ENCODE measurements around the gene BCAR1. TPM values are rescaled to one million over a fixed set of nuclear protein-coding genes. Genes with fewer than 3 reads are reported as not detected.

The BCAR1 gene
- polyA plus RNA-seq, 1 donor (not counting 4 experiments of a cell fraction or from before 2014, with no cell fraction given), result 17.8 TPM

GRCh38 chr16:75217389-75217851, 34.0 kb downstream of the BCAR1 start:
- TF ChIP-seq EZH2 (IDR thresholded peaks at IDR 0.05; ENCODE audit: low read length) (no peak), CTCF (optimal IDR thresholded peaks at IDR 0.05 in 1 of 3, IDR thresholded peaks at IDR 0.05 in 1 of 3, conservative IDR thresholded peaks at IDR 0.05 in 1 of 3; ENCODE audit: extremely low read depth in 1 of 3, insufficient read depth in 2 of 3, low read length in 3 of 3) (no peak)
- Histone ChIP-seq H2AFZ (ENCODE audit: control insufficient read depth, low read length) (no peak overlapping the region), H3K4me1 (ENCODE audit: control insufficient read depth, extremely low read depth, insufficient read depth, low read length) (no peaks in the 10 kb centered on the region), H3K9ac (ENCODE audit: control insufficient read depth, extremely low read depth, insufficient read depth, low read length) (no peak overlapping the region), H3K79me2 (ENCODE audit: control insufficient read depth, insufficient read depth, low read length) (no peaks in the 10 kb centered on the region), H3K27me3 (ENCODE audit: control insufficient read depth, extremely low read depth, insufficient read depth, low read length) (no peaks in the 10 kb centered on the region), H3K4me3 (ENCODE audit: control insufficient read depth in 2 of 3, extremely low read depth in 1 of 3, insufficient read depth in 2 of 3, low read depth in 1 of 3, low read length in 3 of 3) (no peak overlapping the region), H3K9me3 (ENCODE audit: control insufficient read depth, low read depth, low read length) (no peaks in the 10 kb centered on the region), H3K9me1 (ENCODE audit: control insufficient read depth, extremely low read depth, insufficient read depth, low read length) (no peaks in the 10 kb centered on the region), H3K27ac (ENCODE audit: control insufficient read depth, insufficient read depth, low read length) (no peak overlapping the region), H4K20me1 (ENCODE audit: control insufficient read depth, extremely low read depth, insufficient read depth, low read length) (no peaks in the 10 kb centered on the region), H3K4me2 (ENCODE audit: control insufficient read depth, extremely low read depth, insufficient read depth, low read depth, low read length) (no peak overlapping the region), H3K36me3 (ENCODE audit: control insufficient read depth in 2 of 2, extremely low read depth in 1 of 2, insufficient read depth in 2 of 2, low read length in 2 of 2) (no peaks in the 10 kb centered on the region)
- dilution Hi-C loops (cut with MboI; ENCODE audit: extremely low pct_ligation_motif_present, low sequenced_read_pairs), result no loop called here
- FAIRE-seq (no peak), DNase-seq (ENCODE audit: low read depth, low spot score) (no peak)

GRCh38 chr16:75216576-75216975, 34.8 kb downstream of the BCAR1 start:
- no peaks in the 10 kb centered on the region for H3K9me3 ChIP-seq (ENCODE audit: control insufficient read depth, low read depth, low read length)
- DNase-seq (ENCODE audit: low read depth, low spot score) (no peak), FAIRE-seq (no peak)
- H3K9ac ChIP-seq (ENCODE audit: control insufficient read depth, extremely low read depth, insufficient read depth, low read length), result no peak overlapping the region
- TF ChIP-seq EZH2 (IDR thresholded peaks at IDR 0.05; ENCODE audit: low read length) (no peak), CTCF (optimal IDR thresholded peaks at IDR 0.05 in 1 of 3, IDR thresholded peaks at IDR 0.05 in 1 of 3, conservative IDR thresholded peaks at IDR 0.05 in 1 of 3; ENCODE audit: extremely low read depth in 1 of 3, insufficient read depth in 2 of 3, low read length in 3 of 3) (no peak)
- H3K27me3 ChIP-seq (ENCODE audit: control insufficient read depth, extremely low read depth, insufficient read depth, low read length), result no peaks in the 10 kb centered on the region
- H4K20me1 ChIP-seq (ENCODE audit: control insufficient read depth, extremely low read depth, insufficient read depth, low read length), result no peaks in the 10 kb centered on the region
- no peak overlapping the region for H3K27ac ChIP-seq (ENCODE audit: control insufficient read depth, insufficient read depth, low read length)
- H3K9me1 ChIP-seq (ENCODE audit: control insufficient read depth, extremely low read depth, insufficient read depth, low read length), result no peaks in the 10 kb centered on the region
- H3K4me3 ChIP-seq (ENCODE audit: control insufficient read depth in 2 of 3, extremely low read depth in 1 of 3, insufficient read depth in 2 of 3, low read depth in 1 of 3, low read length in 3 of 3), result no peak overlapping the region
- no peaks in the 10 kb centered on the region for H3K79me2 ChIP-seq (ENCODE audit: control insufficient read depth, insufficient read depth, low read length)
- dilution Hi-C loops (cut with MboI; ENCODE audit: extremely low pct_ligation_motif_present, low sequenced_read_pairs), result no loop called here
- H2AFZ ChIP-seq (ENCODE audit: control insufficient read depth, low read length), result no peak overlapping the region
- H3K36me3 ChIP-seq (ENCODE audit: control insufficient read depth in 2 of 2, extremely low read depth in 1 of 2, insufficient read depth in 2 of 2, low read length in 2 of 2), result no peaks in the 10 kb centered on the region
- no peak overlapping the region for H3K4me2 ChIP-seq (ENCODE audit: control insufficient read depth, extremely low read depth, insufficient read depth, low read depth, low read length)
- H3K4me1 ChIP-seq (ENCODE audit: control insufficient read depth, extremely low read depth, insufficient read depth, low read length), result no peaks in the 10 kb centered on the region

Data from keratinocyte (primary cell).